ENCODE results near the gene RGMB.

The RGMB gene

GRCh38 chr5:98805070-98805469 lies 31.6 kb downstream of the RGMB start:
- no peak for DNase-seq (ENCODE audit: low read depth)
- H3K4me3 ChIP-seq (ENCODE audit: low read depth, low read length) = no peak overlapping the region
- no peak for TF ChIP-seq CTCF (conservative IDR thresholded peaks at IDR 0.05; ENCODE audit: low read depth, low read length)

- no peak for DNase-seq (ENCODE audit: low read depth)
- TF ChIP-seq CTCF (conservative IDR thresholded peaks at IDR 0.05; ENCODE audit: low read depth, low read length) = no peak
- H3K4me3 ChIP-seq (ENCODE audit: low read depth, low read length) = no peak overlapping the region
These were observed 34.3 kb downstream of the RGMB start for GRCh38 chr5:98807806-98808205.

GRCh38 chr5:98810206-98810605 lies 36.7 kb downstream of the RGMB start:
- TF ChIP-seq CTCF (conservative IDR thresholded peaks at IDR 0.05; ENCODE audit: low read depth, low read length) = no peak
- no peak for DNase-seq (ENCODE audit: low read depth)
- H3K4me3 ChIP-seq (ENCODE audit: low read depth, low read length) = no peak overlapping the region

GRCh38 chr5:98813755-98814154 lies 40.3 kb downstream of the RGMB start:
- DNase-seq (ENCODE audit: low read depth) = no peak
- TF ChIP-seq CTCF (conservative IDR thresholded peaks at IDR 0.05; ENCODE audit: low read depth, low read length) = no peak
- H3K4me3 ChIP-seq (ENCODE audit: low read depth, low read length) = no peak overlapping the region

- DNase-seq (ENCODE audit: low read depth) = peak; percentile 45
- TF ChIP-seq CTCF (conservative IDR thresholded peaks at IDR 0.05; ENCODE audit: low read depth, low read length) = no peak
- H3K4me3 ChIP-seq (ENCODE audit: low read depth, low read length) = no peak overlapping the region
These were observed 43.2 kb downstream of the RGMB start for GRCh38 chr5:98816582-98817222.

- TF ChIP-seq CTCF (conservative IDR thresholded peaks at IDR 0.05; ENCODE audit: low read depth, low read length) = no peak
- no peak for DNase-seq (ENCODE audit: low read depth)
These were observed 52.3 kb downstream of the RGMB start for GRCh38 chr5:98825582-98826375.

GRCh38 chr5:98827161-98827560 lies 53.7 kb downstream of the RGMB start:
- H3K4me3 ChIP-seq (ENCODE audit: low read depth, low read length) = no peak overlapping the region
- DNase-seq (ENCODE audit: low read depth) = peak; percentile 75
- TF ChIP-seq CTCF (conservative IDR thresholded peaks at IDR 0.05; ENCODE audit: low read depth, low read length) = peak; percentile 61

More at GRCh38 chr5:98825582-98826375, 52.3 kb downstream of the RGMB start:
- no peak overlapping the region for H3K4me3 ChIP-seq (ENCODE audit: low read depth, low read length)

Measured in choroid plexus epithelial cell (primary cell).